Activated B cell treated with CpG ODN at 0.5 μM for 24 hours (primary cell): ENCODE data around the gene GAL3ST2. TPM values are rescaled to one million over a fixed set of nuclear protein-coding genes. Genes with fewer than 3 reads are reported as not detected.
"Not testable (repeated sequence)": the region's sequence is repeated elsewhere in the genome, so short reads cannot be mapped to it uniquely, and the experiment has no call there.

ENCODE experiments used
- ATAC-seq: fragments of 200-7000 bp; cut with Tn5 transposase; one replicate; pipeline ENCODE4 v1.10.0; 2021; ENCODE audit warnings: low read depth, mild to moderate bottlenecking, moderate library complexity
- CTCF ChIA-PET: fragments of 350-600 bp; sonication (Branson Sonifier 250); formaldehyde crosslinking; loops from one replicate; lab custom pipeline; 2021; ENCODE audit warnings: antibody characterized with exemption; lab: Charles Lee
- POLR2A ChIA-PET: fragments of 350-600 bp; sonication (Branson Sonifier 250); formaldehyde crosslinking; loops from one replicate; lab custom pipeline; 2021; ENCODE audit warnings: antibody characterized with exemption; lab: Charles Lee
- DNase-seq: peaks from one replicate; pipeline ENCODE4 v3.0.0; 2022
- H3K27ac Mint-ChIP-seq: one replicate; pipeline ENCODE4 v1.8.0; 2020; ENCODE audit warnings: mixed read lengths
- H3K27me3 Mint-ChIP-seq: one replicate; pipeline ENCODE4 v1.8.0; 2021; ENCODE audit warnings: mixed read lengths
- H3K36me3 Mint-ChIP-seq: one replicate; pipeline ENCODE4 v1.8.0; 2021; ENCODE audit warnings: low read depth, mixed read lengths
- H3K4me1 Mint-ChIP-seq: one replicate; pipeline ENCODE4 v1.8.0; 2021; ENCODE audit warnings: mixed read lengths
- H3K4me3 Mint-ChIP-seq: one replicate; pipeline ENCODE4 v1.8.0; 2020; ENCODE audit warnings: mild to moderate bottlenecking, mixed read lengths
- H3K9me3 Mint-ChIP-seq: one replicate; pipeline ENCODE4 v1.8.0; 2020; ENCODE audit warnings: mixed read lengths
- CTCF ChIP-seq: fragments of 200-600 bp; IDR thresholded peaks from one replicate; pipeline ENCODE4 v1.8.0; 2022; ENCODE audit warnings: antibody characterized with exemption, mild to moderate bottlenecking
- intact Hi-C: fragments of 100-400 bp; cut with micrococcal nuclease; formaldehyde crosslinking; loops from one replicate; pipeline ENCODE4 v1.15.1; 2024
- total RNA-seq: library from RNA; stranded (reverse); gene quantifications from 2 replicates; pipeline ENCODE4 v1.2.3, GENCODE V29; 2022

GAL3ST2 gene
- total RNA-seq, 1 donor from 2014 or later: not detected

- peaks cover 21% of the 10 kb centered on the region for H3K27me3 Mint-ChIP-seq
- peaks cover 7% of the 10 kb centered on the region for H3K9me3 Mint-ChIP-seq
- no peak for DNase-seq
- intact Hi-C loops: no loop called here
- H3K36me3 Mint-ChIP-seq: no peaks in the 10 kb centered on the region
- CTCF ChIA-PET: no interaction called here
- no peak overlapping the region for H3K4me3 Mint-ChIP-seq
- TF ChIP-seq CTCF: no peak
- no peak for ATAC-seq
- POLR2A ChIA-PET: interaction anchor here (0.7 kb wide), 1 partner anchor 132 kb away, joined by 4 read pairs; no protein-coding TSS in a partner anchor
- no peak overlapping the region for H3K27ac Mint-ChIP-seq
- H3K4me1 Mint-ChIP-seq: no peaks in the 10 kb centered on the region
These were observed 56.6 kb downstream of the GAL3ST2 start for GRCh38 chr2:241833101-241833663.

GRCh38 chr2:241833756-241834526 lies 57.3 kb downstream of the GAL3ST2 start:
- DNase-seq, H3K9me3 Mint-ChIP-seq, H3K4me3 Mint-ChIP-seq, H3K4me1 Mint-ChIP-seq, H3K27ac Mint-ChIP-seq, ATAC-seq, CTCF ChIA-PET, H3K36me3 Mint-ChIP-seq, intact Hi-C loops: not testable (repeated sequence)
- H3K27me3 Mint-ChIP-seq: peaks cover 20% of the 10 kb centered on the region
- POLR2A ChIA-PET: interaction anchor here (0.7 kb wide), 1 partner anchor 133 kb away, joined by 4 read pairs; no protein-coding TSS in a partner anchor

GRCh38 chr2:241834527-241835210 lies 58.0 kb downstream of the GAL3ST2 start:
- Mint-ChIP-seq H3K27me3 (peaks cover 20% of the 10 kb centered on the region), H3K36me3 (no peaks in the 10 kb centered on the region), H3K4me3 (no peak overlapping the region), H3K9me3 (peaks cover 6% of the 10 kb centered on the region), H3K27ac (no peak overlapping the region), H3K4me1 (no peaks in the 10 kb centered on the region)
- intact Hi-C loops: no loop called here
- no peak for TF ChIP-seq CTCF
- ChIA-PET POLR2A (no interaction called here), CTCF (no interaction called here)
- DNase-seq (no peak), ATAC-seq (no peak)

GRCh38 chr2:241835611-241836010 lies 59.0 kb downstream of the GAL3ST2 start:
- ChIA-PET CTCF (no interaction called here), POLR2A (no interaction called here)
- Mint-ChIP-seq H3K36me3 (no peaks in the 10 kb centered on the region), H3K4me3 (no peak overlapping the region), H3K4me1 (no peaks in the 10 kb centered on the region), H3K27me3 (peaks cover 15% of the 10 kb centered on the region), H3K9me3 (peaks cover 6% of the 10 kb centered on the region), H3K27ac (no peak overlapping the region)
- TF ChIP-seq CTCF: no peak
- intact Hi-C loops: no loop called here
- DNase-seq (no peak), ATAC-seq (no peak)

- ATAC-seq: no peak
- TF ChIP-seq CTCF: no peak
- Mint-ChIP-seq H3K27me3 (peaks cover 15% of the 10 kb centered on the region), H3K9me3 (peaks cover 6% of the 10 kb centered on the region), H3K36me3 (no peaks in the 10 kb centered on the region), H3K4me1 (no peaks in the 10 kb centered on the region), H3K27ac (no peak overlapping the region), H3K4me3 (no peak overlapping the region)
- DNase-seq: no peak
- intact Hi-C loops: no loop called here
- CTCF ChIA-PET: no interaction called here
- POLR2A ChIA-PET: no interaction called here
These were observed 59.7 kb downstream of the GAL3ST2 start for GRCh38 chr2:241836292-241836691.
